ENCODE measurements around the gene INF2. TPM values are rescaled to one million over a fixed set of nuclear protein-coding genes. Genes with fewer than 3 reads are reported as not detected.
"Not testable (repeated sequence)": the region's sequence is repeated elsewhere in the genome, so short reads cannot be mapped to it uniquely, and the experiment has no call there.

Gene INF2
- total and polyA plus RNA-seq, 9 of the 15 experiments (the other 6 are each of a cell fraction or from before 2014, with no cell fraction given) = 0.56 to 31.3 (median 7.8) TPM

DNA sequence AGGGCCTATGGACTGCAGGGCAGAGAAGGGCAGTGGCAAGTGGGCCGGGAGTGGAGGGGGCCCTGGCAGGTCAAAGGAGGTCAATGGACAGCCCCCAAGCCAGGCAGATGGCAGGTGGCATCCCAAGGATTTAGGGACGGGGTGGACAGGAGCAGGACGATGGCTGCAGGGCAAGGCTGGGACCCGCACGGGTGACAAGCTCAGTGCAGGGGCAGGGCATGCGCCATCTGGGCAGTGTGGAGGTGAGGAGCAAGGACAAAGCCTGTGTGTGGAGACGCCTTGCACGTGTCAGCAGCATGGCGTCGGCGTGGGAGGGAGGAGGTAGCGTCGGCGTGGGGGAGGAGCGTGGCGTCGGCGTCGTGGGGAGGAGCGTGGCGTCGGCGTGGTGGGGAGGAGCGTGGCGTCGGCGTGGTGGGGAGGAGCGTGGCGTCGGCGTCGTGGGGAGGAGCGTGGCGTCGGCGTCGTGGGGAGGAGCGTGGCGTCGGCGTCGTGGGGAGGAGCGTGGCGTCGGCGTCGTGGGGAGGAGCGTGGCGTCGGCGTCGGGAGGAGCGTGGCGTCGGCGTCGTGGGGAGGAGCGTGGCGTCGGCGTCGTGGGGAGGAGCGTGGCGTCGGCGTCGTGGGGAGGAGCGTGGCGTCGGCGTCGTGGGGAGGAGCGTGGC is 39.9 kb downstream of the INF2 start (continued):
- TF ChIP-seq, protein P1, sequence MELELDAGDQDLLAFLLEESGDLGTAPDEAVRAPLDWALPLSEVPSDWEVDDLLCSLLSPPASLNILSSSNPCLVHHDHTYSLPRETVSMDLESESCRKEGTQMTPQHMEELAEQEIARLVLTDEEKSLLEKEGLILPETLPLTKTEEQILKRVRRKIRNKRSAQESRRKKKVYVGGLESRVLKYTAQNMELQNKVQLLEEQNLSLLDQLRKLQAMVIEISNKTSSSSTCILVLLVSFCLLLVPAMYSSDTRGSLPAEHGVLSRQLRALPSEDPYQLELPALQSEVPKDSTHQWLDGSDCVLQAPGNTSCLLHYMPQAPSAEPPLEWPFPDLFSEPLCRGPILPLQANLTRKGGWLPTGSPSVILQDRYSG (tag; conservative IDR thresholded peaks at IDR 0.05; ENCODE audit: low read depth) = peak; percentile 81; the same call in 1 of the 2 replicates
- TF ChIP-seq, protein P2, sequence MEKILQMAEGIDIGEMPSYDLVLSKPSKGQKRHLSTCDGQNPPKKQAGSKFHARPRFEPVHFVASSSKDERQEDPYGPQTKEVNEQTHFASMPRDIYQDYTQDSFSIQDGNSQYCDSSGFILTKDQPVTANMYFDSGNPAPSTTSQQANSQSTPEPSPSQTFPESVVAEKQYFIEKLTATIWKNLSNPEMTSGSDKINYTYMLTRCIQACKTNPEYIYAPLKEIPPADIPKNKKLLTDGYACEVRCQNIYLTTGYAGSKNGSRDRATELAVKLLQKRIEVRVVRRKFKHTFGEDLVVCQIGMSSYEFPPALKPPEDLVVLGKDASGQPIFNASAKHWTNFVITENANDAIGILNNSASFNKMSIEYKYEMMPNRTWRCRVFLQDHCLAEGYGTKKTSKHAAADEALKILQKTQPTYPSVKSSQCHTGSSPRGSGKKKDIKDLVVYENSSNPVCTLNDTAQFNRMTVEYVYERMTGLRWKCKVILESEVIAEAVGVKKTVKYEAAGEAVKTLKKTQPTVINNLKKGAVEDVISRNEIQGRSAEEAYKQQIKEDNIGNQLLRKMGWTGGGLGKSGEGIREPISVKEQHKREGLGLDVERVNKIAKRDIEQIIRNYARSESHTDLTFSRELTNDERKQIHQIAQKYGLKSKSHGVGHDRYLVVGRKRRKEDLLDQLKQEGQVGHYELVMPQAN (IDR thresholded peaks at IDR 0.05; ENCODE audit: borderline replicate concordance) = peak; percentile 79
- TF ChIP-seq ELF4 (CRISPR knock-in tag; IDR thresholded peaks at IDR 0.05) = 0 out of 2 replicates have a peak, but pooled peaks have one; percentile 10
- TF ChIP-seq SAFB (IDR thresholded peaks at IDR 0.05; ENCODE audit: borderline replicate concordance, low read depth, low read length) = peak; percentile 89
- TF ChIP-seq LCOR (CRISPR knock-in tag; IDR thresholded peaks at IDR 0.05) = peak; percentile 73; the same call in 1 of the 2 replicates
- peak; percentile 67; the same call in 1 of the 2 replicates for TF ChIP-seq GABPB1 (CRISPR knock-in tag; IDR thresholded peaks at IDR 0.05)
- 0 out of 2 replicates have a peak, but pooled peaks have one; percentile 31 for TF ChIP-seq ZKSCAN1 (IDR thresholded peaks at IDR 0.05; ENCODE audit: low read depth, low read length)
- TF ChIP-seq TEAD4 (IDR thresholded peaks at IDR 0.05; ENCODE audit: low read length) = peak; percentile 16; the same call in 1 of the 2 replicates
- not testable (repeated sequence) for TF ChIP-seq TEAD4 (CRISPR knock-in tag; IDR thresholded peaks at IDR 0.05; ENCODE audit: borderline replicate concordance)
- TF ChIP-seq, protein P3, sequence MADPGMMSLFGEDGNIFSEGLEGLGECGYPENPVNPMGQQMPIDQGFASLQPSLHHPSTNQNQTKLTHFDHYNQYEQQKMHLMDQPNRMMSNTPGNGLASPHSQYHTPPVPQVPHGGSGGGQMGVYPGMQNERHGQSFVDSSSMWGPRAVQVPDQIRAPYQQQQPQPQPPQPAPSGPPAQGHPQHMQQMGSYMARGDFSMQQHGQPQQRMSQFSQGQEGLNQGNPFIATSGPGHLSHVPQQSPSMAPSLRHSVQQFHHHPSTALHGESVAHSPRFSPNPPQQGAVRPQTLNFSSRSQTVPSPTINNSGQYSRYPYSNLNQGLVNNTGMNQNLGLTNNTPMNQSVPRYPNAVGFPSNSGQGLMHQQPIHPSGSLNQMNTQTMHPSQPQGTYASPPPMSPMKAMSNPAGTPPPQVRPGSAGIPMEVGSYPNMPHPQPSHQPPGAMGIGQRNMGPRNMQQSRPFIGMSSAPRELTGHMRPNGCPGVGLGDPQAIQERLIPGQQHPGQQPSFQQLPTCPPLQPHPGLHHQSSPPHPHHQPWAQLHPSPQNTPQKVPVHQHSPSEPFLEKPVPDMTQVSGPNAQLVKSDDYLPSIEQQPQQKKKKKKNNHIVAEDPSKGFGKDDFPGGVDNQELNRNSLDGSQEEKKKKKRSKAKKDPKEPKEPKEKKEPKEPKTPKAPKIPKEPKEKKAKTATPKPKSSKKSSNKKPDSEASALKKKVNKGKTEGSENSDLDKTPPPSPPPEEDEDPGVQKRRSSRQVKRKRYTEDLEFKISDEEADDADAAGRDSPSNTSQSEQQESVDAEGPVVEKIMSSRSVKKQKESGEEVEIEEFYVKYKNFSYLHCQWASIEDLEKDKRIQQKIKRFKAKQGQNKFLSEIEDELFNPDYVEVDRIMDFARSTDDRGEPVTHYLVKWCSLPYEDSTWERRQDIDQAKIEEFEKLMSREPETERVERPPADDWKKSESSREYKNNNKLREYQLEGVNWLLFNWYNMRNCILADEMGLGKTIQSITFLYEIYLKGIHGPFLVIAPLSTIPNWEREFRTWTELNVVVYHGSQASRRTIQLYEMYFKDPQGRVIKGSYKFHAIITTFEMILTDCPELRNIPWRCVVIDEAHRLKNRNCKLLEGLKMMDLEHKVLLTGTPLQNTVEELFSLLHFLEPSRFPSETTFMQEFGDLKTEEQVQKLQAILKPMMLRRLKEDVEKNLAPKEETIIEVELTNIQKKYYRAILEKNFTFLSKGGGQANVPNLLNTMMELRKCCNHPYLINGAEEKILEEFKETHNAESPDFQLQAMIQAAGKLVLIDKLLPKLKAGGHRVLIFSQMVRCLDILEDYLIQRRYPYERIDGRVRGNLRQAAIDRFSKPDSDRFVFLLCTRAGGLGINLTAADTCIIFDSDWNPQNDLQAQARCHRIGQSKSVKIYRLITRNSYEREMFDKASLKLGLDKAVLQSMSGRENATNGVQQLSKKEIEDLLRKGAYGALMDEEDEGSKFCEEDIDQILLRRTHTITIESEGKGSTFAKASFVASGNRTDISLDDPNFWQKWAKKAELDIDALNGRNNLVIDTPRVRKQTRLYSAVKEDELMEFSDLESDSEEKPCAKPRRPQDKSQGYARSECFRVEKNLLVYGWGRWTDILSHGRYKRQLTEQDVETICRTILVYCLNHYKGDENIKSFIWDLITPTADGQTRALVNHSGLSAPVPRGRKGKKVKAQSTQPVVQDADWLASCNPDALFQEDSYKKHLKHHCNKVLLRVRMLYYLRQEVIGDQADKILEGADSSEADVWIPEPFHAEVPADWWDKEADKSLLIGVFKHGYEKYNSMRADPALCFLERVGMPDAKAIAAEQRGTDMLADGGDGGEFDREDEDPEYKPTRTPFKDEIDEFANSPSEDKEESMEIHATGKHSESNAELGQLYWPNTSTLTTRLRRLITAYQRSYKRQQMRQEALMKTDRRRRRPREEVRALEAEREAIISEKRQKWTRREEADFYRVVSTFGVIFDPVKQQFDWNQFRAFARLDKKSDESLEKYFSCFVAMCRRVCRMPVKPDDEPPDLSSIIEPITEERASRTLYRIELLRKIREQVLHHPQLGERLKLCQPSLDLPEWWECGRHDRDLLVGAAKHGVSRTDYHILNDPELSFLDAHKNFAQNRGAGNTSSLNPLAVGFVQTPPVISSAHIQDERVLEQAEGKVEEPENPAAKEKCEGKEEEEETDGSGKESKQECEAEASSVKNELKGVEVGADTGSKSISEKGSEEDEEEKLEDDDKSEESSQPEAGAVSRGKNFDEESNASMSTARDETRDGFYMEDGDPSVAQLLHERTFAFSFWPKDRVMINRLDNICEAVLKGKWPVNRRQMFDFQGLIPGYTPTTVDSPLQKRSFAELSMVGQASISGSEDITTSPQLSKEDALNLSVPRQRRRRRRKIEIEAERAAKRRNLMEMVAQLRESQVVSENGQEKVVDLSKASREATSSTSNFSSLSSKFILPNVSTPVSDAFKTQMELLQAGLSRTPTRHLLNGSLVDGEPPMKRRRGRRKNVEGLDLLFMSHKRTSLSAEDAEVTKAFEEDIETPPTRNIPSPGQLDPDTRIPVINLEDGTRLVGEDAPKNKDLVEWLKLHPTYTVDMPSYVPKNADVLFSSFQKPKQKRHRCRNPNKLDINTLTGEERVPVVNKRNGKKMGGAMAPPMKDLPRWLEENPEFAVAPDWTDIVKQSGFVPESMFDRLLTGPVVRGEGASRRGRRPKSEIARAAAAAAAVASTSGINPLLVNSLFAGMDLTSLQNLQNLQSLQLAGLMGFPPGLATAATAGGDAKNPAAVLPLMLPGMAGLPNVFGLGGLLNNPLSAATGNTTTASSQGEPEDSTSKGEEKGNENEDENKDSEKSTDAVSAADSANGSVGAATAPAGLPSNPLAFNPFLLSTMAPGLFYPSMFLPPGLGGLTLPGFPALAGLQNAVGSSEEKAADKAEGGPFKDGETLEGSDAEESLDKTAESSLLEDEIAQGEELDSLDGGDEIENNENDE (IDR thresholded peaks at IDR 0.05; ENCODE audit: low read depth, low read length) = peak; percentile 15
- TF ChIP-seq YY1 (IDR thresholded peaks at IDR 0.05; ENCODE audit: borderline replicate concordance in 1 of 3, control insufficient read depth in 1 of 3, extremely low read depth in 1 of 3, insufficient read depth in 3 of 3, insufficient read length in 1 of 3, insufficient replicate concordance in 2 of 3, low read depth in 1 of 3, low read length in 2 of 3) = peak; percentile 50 to 88 (median 71)

Measured in K562 (cell line).